ENCODE measurements around the gene PGAP1. TPM values are rescaled to one million over a fixed set of nuclear protein-coding genes. Genes with fewer than 3 reads are reported as not detected.

Gene PGAP1
- total RNA-seq, 1 experiment from 2014 or later = 7.4 TPM

DNA sequence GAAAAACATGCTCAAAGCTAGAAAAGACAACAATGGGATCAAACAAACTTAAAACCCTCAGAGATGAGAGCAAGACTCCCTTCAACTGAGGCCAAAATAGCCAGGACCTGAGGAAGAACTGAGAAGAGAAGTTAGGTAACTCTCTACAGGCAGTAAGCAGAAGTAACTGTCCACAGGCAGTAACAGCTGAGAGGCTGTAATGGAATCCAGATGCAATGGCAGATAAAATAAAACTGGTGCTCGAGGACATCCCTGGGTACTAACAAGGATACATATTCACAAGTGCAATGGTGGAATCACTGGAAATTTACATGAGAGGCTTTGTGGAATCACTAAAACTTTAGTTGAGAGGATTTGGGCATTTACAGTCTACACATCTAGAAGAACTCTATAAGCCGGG, 86.9 kb downstream of the PGAP1 start:
- Mint-ChIP-seq H3K27me3 (ENCODE audit: insufficient read depth, unreplicated experiment) (no peaks in the 10 kb centered on the region), H3K36me3 (ENCODE audit: insufficient read depth, unreplicated experiment) (peaks cover 8% of the 10 kb centered on the region), H3K4me3 (ENCODE audit: unreplicated experiment) (no peak overlapping the region), H3K9me3 (ENCODE audit: unreplicated experiment) (no peaks in the 10 kb centered on the region), H3K27ac (ENCODE audit: low read depth, unreplicated experiment) (no peak overlapping the region), H3K4me1 (ENCODE audit: insufficient read depth, unreplicated experiment) (no peaks in the 10 kb centered on the region)
- ChIA-PET CTCF (interaction anchor here (0.7 to 1.0 kb wide), 2 partner anchors 17 to 636 kb away, joined by 3 read pairs; no protein-coding TSS in a partner anchor), POLR2A (interaction anchor here (1.0 kb wide), 1 partner anchor 40 kb away, joined by 6 read pairs; the partner anchor contains the start of gene GTF3C3)
- DNase-seq (ENCODE audit: unreplicated experiment) = no peak
- TF ChIP-seq, protein P1, sequence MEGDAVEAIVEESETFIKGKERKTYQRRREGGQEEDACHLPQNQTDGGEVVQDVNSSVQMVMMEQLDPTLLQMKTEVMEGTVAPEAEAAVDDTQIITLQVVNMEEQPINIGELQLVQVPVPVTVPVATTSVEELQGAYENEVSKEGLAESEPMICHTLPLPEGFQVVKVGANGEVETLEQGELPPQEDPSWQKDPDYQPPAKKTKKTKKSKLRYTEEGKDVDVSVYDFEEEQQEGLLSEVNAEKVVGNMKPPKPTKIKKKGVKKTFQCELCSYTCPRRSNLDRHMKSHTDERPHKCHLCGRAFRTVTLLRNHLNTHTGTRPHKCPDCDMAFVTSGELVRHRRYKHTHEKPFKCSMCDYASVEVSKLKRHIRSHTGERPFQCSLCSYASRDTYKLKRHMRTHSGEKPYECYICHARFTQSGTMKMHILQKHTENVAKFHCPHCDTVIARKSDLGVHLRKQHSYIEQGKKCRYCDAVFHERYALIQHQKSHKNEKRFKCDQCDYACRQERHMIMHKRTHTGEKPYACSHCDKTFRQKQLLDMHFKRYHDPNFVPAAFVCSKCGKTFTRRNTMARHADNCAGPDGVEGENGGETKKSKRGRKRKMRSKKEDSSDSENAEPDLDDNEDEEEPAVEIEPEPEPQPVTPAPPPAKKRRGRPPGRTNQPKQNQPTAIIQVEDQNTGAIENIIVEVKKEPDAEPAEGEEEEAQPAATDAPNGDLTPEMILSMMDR (IDR thresholded peaks at IDR 0.05; ENCODE audit: unreplicated experiment) = no peak
- intact Hi-C loops (cut with micrococcal nuclease) = no loop called here
- no TSS peak for BruUV-seq (replicated peaks)

DNA sequence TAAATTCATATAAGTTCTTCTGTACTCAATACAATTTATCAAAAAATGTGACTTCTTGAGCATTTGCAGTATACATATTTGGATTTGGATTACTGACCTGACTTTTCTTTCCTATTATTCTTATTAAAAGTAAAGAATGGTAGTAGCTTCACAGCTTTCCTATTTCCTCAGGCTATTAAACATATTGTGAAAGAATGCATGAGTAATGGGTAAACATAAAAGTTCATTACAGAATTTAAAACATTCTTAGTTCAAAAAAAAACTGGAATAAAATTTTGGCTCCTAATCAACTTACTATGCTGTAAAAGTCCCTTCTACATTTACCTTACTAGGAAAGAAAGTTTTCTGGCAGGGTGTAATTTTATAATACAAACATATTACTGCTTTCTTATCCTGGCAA, 90.1 kb downstream of the PGAP1 start:
- Mint-ChIP-seq H3K27me3 (ENCODE audit: insufficient read depth, unreplicated experiment) (no peaks in the 10 kb centered on the region), H3K9me3 (ENCODE audit: unreplicated experiment) (no peaks in the 10 kb centered on the region), H3K4me1 (ENCODE audit: insufficient read depth, unreplicated experiment) (no peaks in the 10 kb centered on the region), H3K36me3 (ENCODE audit: insufficient read depth, unreplicated experiment) (peaks cover 8% of the 10 kb centered on the region), H3K4me3 (ENCODE audit: unreplicated experiment) (no peak overlapping the region), H3K27ac (ENCODE audit: low read depth, unreplicated experiment) (peak overlapping the region; percentile 42)
- ChIA-PET CTCF (interaction anchor here (0.7 kb wide), 1 partner anchor 540 kb away, joined by 3 read pairs; no protein-coding TSS in a partner anchor), POLR2A (interaction anchor here (2.1 kb wide), 1 partner anchor 37 kb away, joined by 9 read pairs; the partner anchor contains the start of gene GTF3C3)
- TF ChIP-seq, protein P1 (IDR thresholded peaks at IDR 0.05; ENCODE audit: unreplicated experiment) = no peak
- DNase-seq (ENCODE audit: unreplicated experiment) = peak; percentile 61
- no TSS peak for BruUV-seq (replicated peaks)
- intact Hi-C loops (cut with micrococcal nuclease) = no loop called here

DNA sequence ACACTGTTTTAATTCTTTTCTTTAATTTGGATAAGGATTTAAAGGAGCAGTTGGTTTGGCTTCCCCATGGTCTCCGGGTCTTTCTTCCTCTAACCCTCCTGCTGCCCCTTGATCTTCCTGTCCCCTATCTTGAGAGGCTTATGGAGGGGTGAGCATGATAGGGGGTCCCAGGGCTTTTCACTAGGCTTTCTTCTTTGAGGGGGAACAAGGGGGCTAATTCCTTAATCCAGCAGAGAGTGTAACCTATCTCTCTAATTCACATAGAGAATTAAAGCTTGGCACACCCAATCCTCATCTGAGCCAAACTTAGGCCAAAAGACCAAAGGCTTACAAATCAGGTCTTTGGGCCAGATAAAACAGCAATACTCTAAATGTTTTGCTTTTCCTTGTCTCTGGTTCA, 95.8 kb downstream of the PGAP1 start:
- intact Hi-C loops (cut with micrococcal nuclease) = no loop called here
- POLR2A ChIA-PET = no interaction called here
- Mint-ChIP-seq H3K27me3 (ENCODE audit: insufficient read depth, unreplicated experiment) (no peaks in the 10 kb centered on the region), H3K9me3 (ENCODE audit: unreplicated experiment) (no peaks in the 10 kb centered on the region), H3K4me3 (ENCODE audit: unreplicated experiment) (no peak overlapping the region), H3K36me3 (ENCODE audit: insufficient read depth, unreplicated experiment) (peaks cover 14% of the 10 kb centered on the region), H3K4me1 (ENCODE audit: insufficient read depth, unreplicated experiment) (no peaks in the 10 kb centered on the region), H3K27ac (ENCODE audit: low read depth, unreplicated experiment) (no peak overlapping the region)
- CTCF ChIA-PET = no interaction called here
- TF ChIP-seq, protein P1 (IDR thresholded peaks at IDR 0.05; ENCODE audit: unreplicated experiment) = no peak
- BruUV-seq (replicated peaks) = no TSS peak
- no peak for DNase-seq (ENCODE audit: unreplicated experiment)

DNA sequence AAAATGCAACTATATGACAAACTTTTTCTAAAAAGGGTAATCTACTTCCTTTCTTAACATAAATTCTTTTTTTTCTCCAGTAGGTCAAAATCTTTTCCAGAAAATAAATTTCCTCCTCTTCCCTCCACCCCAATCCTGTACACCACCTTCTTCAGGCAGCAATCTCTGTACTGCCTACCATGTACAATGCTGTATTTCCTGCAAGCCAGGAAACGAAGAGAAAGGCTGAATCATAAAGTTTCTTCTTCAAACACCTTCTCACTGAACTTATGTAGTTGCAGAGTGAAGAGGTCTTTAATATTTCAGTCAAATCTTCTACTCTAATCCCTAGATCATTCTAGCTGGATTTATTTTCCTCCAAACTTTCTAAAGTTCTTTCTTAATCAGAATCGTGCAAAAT, 99.2 kb downstream of the PGAP1 start:
- Mint-ChIP-seq H3K4me1 (ENCODE audit: insufficient read depth, unreplicated experiment) (peaks cover 6% of the 10 kb centered on the region), H3K36me3 (ENCODE audit: insufficient read depth, unreplicated experiment) (peaks cover 14% of the 10 kb centered on the region), H3K9me3 (ENCODE audit: unreplicated experiment) (no peaks in the 10 kb centered on the region), H3K27me3 (ENCODE audit: insufficient read depth, unreplicated experiment) (no peaks in the 10 kb centered on the region), H3K4me3 (ENCODE audit: unreplicated experiment) (no peak overlapping the region), H3K27ac (ENCODE audit: low read depth, unreplicated experiment) (no peak overlapping the region)
- TF ChIP-seq, protein P1 (IDR thresholded peaks at IDR 0.05; ENCODE audit: unreplicated experiment) = no peak
- no peak for DNase-seq (ENCODE audit: unreplicated experiment)
- POLR2A ChIA-PET = interaction anchor here (0.7 kb wide), 1 partner anchor 296 kb away, joined by 3 read pairs; no protein-coding TSS in a partner anchor
- intact Hi-C loops (cut with micrococcal nuclease) = no loop called here
- CTCF ChIA-PET = no interaction called here
- BruUV-seq (replicated peaks) = no TSS peak

Measured in MCF 10A (cell line).